K562 (cell line): ENCODE data around the gene OPRL1. TPM values are rescaled to one million over a fixed set of nuclear protein-coding genes. Genes with fewer than 3 reads are reported as not detected.

Experiments used
- ATAC-seq: fragments of 200-7000 bp; cut with Tn5 transposase; 3 replicates; pipeline ENCODE4 v1.9.1; 2020; ENCODE audit warnings: moderate library complexity
- BruUV-seq: library from RNA; stranded (reverse); fragments of 400-500 nt; replicated peaks from 2 replicates; lab custom pipeline; 2021; lab: Mats Ljungman, UMichigan
- CTCF ChIA-PET: fragments of 300-600 bp; formaldehyde crosslinking; extraction: SDS; loops from one replicate; lab custom pipeline; 2021; ENCODE audit warnings: low intra/inter-chr PET ratio; lab: Yijun Ruan, JAX
- POLR2A ChIA-PET: fragments of 300-600, 350-650 bp; sonication (Branson Sonifier 250); formaldehyde crosslinking; extraction: SDS; loops from one replicate; lab custom pipeline; 2021; ENCODE audit warnings: antibody characterized with exemption, inconsistent platforms; lab: Yijun Ruan, JAX
- DNase-seq, 4 experiments: peaks; one replicate each; pipeline versions ENCODE4 v3.0.0 to v3.0.0-alpha.2; 2011 to 2018; ENCODE audit warnings: low spot score in 3 of 4, mixed read lengths in 3 of 4; ENCODE audit errors: extremely low read depth in 1 of 4
- FAIRE-seq: peaks from 2 replicates; lab custom pipeline; 2011; peaks lifted over from hg19 to GRCh38; lab: Jason Lieb, UNC
- H2AFZ ChIP-seq: 2 replicates; pipeline ENCODE4 v1.6.0; 2011; ENCODE audit warnings: low read depth, low read length, control low read depth, inconsistent platforms
- H3K27ac ChIP-seq: fragments of 200-600 bp; 3 replicates; pipeline ENCODE4 v1.8.0; 2011; ENCODE audit warnings: low read depth, mild to moderate bottlenecking, control low read depth, inconsistent platforms, low read length, moderate library complexity, mixed read lengths; ENCODE audit errors: extremely low read depth
- H3K27me3 ChIP-seq, 2 experiments: fragments of 300-600 bp in 1 of 2; 2 replicates in 1 of 2; 3 replicates in 1 of 2; pipeline versions ENCODE4 v1.6.0 to v1.8.0; 2011; ENCODE audit warnings: inconsistent platforms in 2 of 2, low read length in 2 of 2, mild to moderate bottlenecking in 1 of 2, mixed read lengths in 1 of 2, moderate library complexity in 1 of 2; ENCODE audit not compliant: control insufficient read depth in 2 of 2, insufficient read depth in 2 of 2
- H3K36me3 ChIP-seq: fragments of 300-600 bp; 3 replicates; pipeline ENCODE4 v1.8.0; 2011; ENCODE audit warnings: mild to moderate bottlenecking, low read length, inconsistent platforms; ENCODE audit not compliant: control insufficient read depth, insufficient read depth
- H3K4me1 ChIP-seq, 2 experiments: fragments of 200-600 bp in 1 of 2; replicated peaks in 1 of 2; 2 replicates in 1 of 2; 3 replicates in 1 of 2; pipeline versions ENCODE4 v1.5.1 to v1.8.0; 2011; ENCODE audit warnings: inconsistent platforms in 2 of 2, low read length in 2 of 2, mild to moderate bottlenecking in 1 of 2, mixed read lengths in 1 of 2, moderate library complexity in 1 of 2; ENCODE audit not compliant: control insufficient read depth in 2 of 2, insufficient read depth in 2 of 2
- H3K4me2 ChIP-seq: 2 replicates; pipeline ENCODE4 v1.6.1; 2011; ENCODE audit warnings: low read length, control low read depth, inconsistent platforms, mixed read lengths; ENCODE audit not compliant: insufficient read depth
- H3K4me3 ChIP-seq: fragments of 200-600 bp; sonication (generic), shearing (Covaris generic); 2 replicates; pipeline ENCODE4 v1.5.1; 2016; ENCODE audit warnings: control low read depth, inconsistent platforms
- H3K79me2 ChIP-seq: fragments of 200-600 bp; 3 replicates; pipeline ENCODE4 v1.8.0; 2011; ENCODE audit warnings: low read length, inconsistent platforms; ENCODE audit not compliant: control insufficient read depth, insufficient read depth
- H3K9ac ChIP-seq, 2 experiments: 2 replicates each; pipeline versions ENCODE4 v1.6.0 to v1.6.1; 2011; ENCODE audit warnings: low read depth in 2 of 2, low read length in 2 of 2, control low read depth in 1 of 2, inconsistent platforms in 1 of 2, mild to moderate bottlenecking in 1 of 2, mixed read lengths in 1 of 2; ENCODE audit not compliant: insufficient read depth in 1 of 2
- H3K9me1 ChIP-seq: one replicate; pipeline ENCODE4 v1.6.0; 2011; ENCODE audit warnings: inconsistent platforms, mild to moderate bottlenecking, low read length, moderate library complexity; ENCODE audit not compliant: control insufficient read depth, insufficient read depth
- H3K9me3 ChIP-seq: replicated peaks from 2 replicates; pipeline ENCODE4 v1.5.1; 2011; ENCODE audit warnings: low read depth, low read length, inconsistent platforms; ENCODE audit not compliant: control insufficient read depth, insufficient read depth
- H4K20me1 ChIP-seq: replicated peaks from 2 replicates; pipeline ENCODE4 v1.6.1; 2011; ENCODE audit warnings: low read length, inconsistent platforms, mixed read lengths; ENCODE audit not compliant: control insufficient read depth, insufficient read depth
- MTA3 ChIP-seq: fragments of 450-650 bp; formaldehyde crosslinking; IDR thresholded peaks from 2 replicates; pipeline ENCODE4 v1.6.1; 2017; ENCODE audit warnings: mild to moderate bottlenecking, borderline replicate concordance
- NR3C1 ChIP-seq: sonication (generic); formaldehyde crosslinking; IDR thresholded peaks from 2 replicates; pipeline ENCODE4 v1.8.1; 2022; ENCODE audit warnings: missing genetic modification reagents
- PHF21A ChIP-seq: fragments of 450-650 bp; IDR thresholded peaks from 2 replicates; pipeline ENCODE4 v1.6.1; 2017; ENCODE audit warnings: low read depth, borderline replicate concordance
- POLR2G ChIP-seq: fragments of 200-400 bp; formaldehyde crosslinking; IDR thresholded peaks from 2 replicates; pipeline ENCODE4 v1.6.1; 2017; ENCODE audit warnings: low read depth, mild to moderate bottlenecking, antibody characterized with exemption, low read length, moderate library complexity
- POLR2H ChIP-seq: IDR thresholded peaks from 2 replicates; pipeline ENCODE4 v1.6.1; 2016; ENCODE audit warnings: missing genetic modification characterization, low read depth, mild to moderate bottlenecking, control low read depth, missing compliant biosample characterization, moderate library complexity
- PRMT5 ChIP-seq: sonication (generic); formaldehyde crosslinking; IDR thresholded peaks from 2 replicates; pipeline ENCODE4 v1.5.0; 2020; ENCODE audit warnings: missing genetic modification reagents
- RBM17 ChIP-seq: fragments of 200-400 bp; formaldehyde crosslinking; IDR thresholded peaks from 2 replicates; pipeline ENCODE4 v1.6.1; 2017; ENCODE audit warnings: low read depth, mild to moderate bottlenecking, low read length, borderline replicate concordance
- ZFP36 ChIP-seq: fragments of 150-350 bp; IDR thresholded peaks from 2 replicates; pipeline ENCODE4 v1.6.1; 2018; ENCODE audit warnings: low read length, low read depth; ENCODE audit not compliant: partially characterized antibody
- ZKSCAN3 ChIP-seq: fragments of 250-450 bp; sonication (Bioruptor Pico); IDR thresholded peaks from 2 replicates; pipeline ENCODE4 v1.4.0; 2020
- ZNF76 ChIP-seq: fragments of 250-450 bp; sonication (Bioruptor Pico); IDR thresholded peaks from 2 replicates; pipeline ENCODE4 v1.4.0; 2020; ENCODE audit warnings: mild to moderate bottlenecking, moderate library complexity, borderline replicate concordance
- ZNF785 ChIP-seq: fragments of 250-450 bp; sonication (Bioruptor Pico); IDR thresholded peaks from 2 replicates; pipeline ENCODE4 v1.4.0; 2020; ENCODE audit warnings: mild to moderate bottlenecking
- WGBS: fragments of 100-300 bp; shearing (Covaris generic); methylation state at CpG from one replicate; pipeline ENCODE4 v1.1.6; 2016; ENCODE audit warnings: low coverage, mixed read lengths; ENCODE audit not compliant: insufficient coverage; ENCODE audit errors: missing lambda C conversion rate; 5-methylcytosine and 5-hydroxymethylcytosine counted together
- in situ Hi-C: fragments of 300-500 bp; cut with MboI; formaldehyde crosslinking; loops from 4 replicates; pipeline ENCODE4 v1.15.0; 2018; ENCODE audit warnings: inconsistent platforms, mixed read lengths
- intact Hi-C: fragments of 100-400 bp; cut with micrococcal nuclease; formaldehyde crosslinking; loops from 2 replicates; pipeline ENCODE4 v1.14.2; 2022
- polyA plus RNA-seq, 8 experiments: library from polyadenylated mRNA; depleted of rRNA in 4 of 8; stranded (reverse) in 5 of 8; unstranded in 3 of 8; fragments of >200 nt; fragmentation: Nextera tagmentation in 2 of 8; fragmentation: Illumina TruSeq in 1 of 8; extraction: Ambion mirVana in 2 of 8; extraction: Trizol in 1 of 8; gene quantifications; 2 replicates each; pipeline versions ENCODE4 v1.2.1 to v1.2.3, GENCODE V29; 2011 to 2014; ENCODE audit warnings: inconsistent platforms in 1 of 8, missing spikeins in 1 of 8
- total RNA-seq, 7 experiments: library from RNA; depleted of rRNA in 6 of 7; stranded (reverse); fragments of >200 nt in 6 of 7; fragmentation: Illumina TruSeq in 2 of 7; extraction: Trizol in 2 of 7; gene quantifications; 2 replicates each; pipeline versions ENCODE4 v1.2.1 to v1.2.3, GENCODE V29; 2011 to 2021; ENCODE audit warnings: low replicate concordance in 1 of 7
- TF ChIP-seq, protein P1 (sequence below): sonication (generic); formaldehyde crosslinking; IDR thresholded peaks from 2 replicates; pipeline ENCODE4 v1.8.0; 2022; ENCODE audit warnings: mild to moderate bottlenecking, missing genetic modification reagents

OPRL1 gene
- total and polyA plus RNA-seq, 9 of the 15 experiments (the other 6 are each of a cell fraction or from before 2014, with no cell fraction given) = 0.06 to 0.33 (median 0.11) TPM; not detected in 2

GRCh38 chr20:64041040-64041780 is 38.7 kb upstream of the OPRL1 start:
- H3K27ac ChIP-seq = no peak overlapping the region
- BruUV-seq = no TSS peak
- CTCF ChIA-PET = no interaction called here

More at GRCh38 chr20:64041040-64041780, 38.7 kb upstream of the OPRL1 start:
- DNase-seq (no peak), FAIRE-seq (no peak), ATAC-seq (no peak)
- Histone ChIP-seq H3K9me1 (peaks cover 4% of the 10 kb centered on the region), H3K4me1 (peaks cover 49 to 86% of the 10 kb centered on the region in 2 experiments), H3K9ac (peak overlapping the region in 1 of 2 experiments; percentile 75; a peak in 2 of 4 replicates), H3K79me2 (no peaks in the 10 kb centered on the region; the same call in 2 of the 3 replicates), H3K4me2 (no peak overlapping the region), H3K9me3 (no peaks in the 10 kb centered on the region), H3K36me3 (no peaks in the 10 kb centered on the region), H3K4me3 (no peak overlapping the region), H4K20me1 (no peaks in the 10 kb centered on the region), H3K27me3 (no peaks in the 10 kb centered on the region), H2AFZ (no peak overlapping the region)
- POLR2A ChIA-PET = interaction anchor here (0.6 to 0.7 kb wide), 2 partner anchors 11 to 89 kb away, joined by 3 to 4 read pairs; no protein-coding TSS in a partner anchor
- WGBS = 77% methylated on average over 14 of the region's 15 CpGs
- TF ChIP-seq ZNF76 (CRISPR knock-in tag) = no peak
- TF ChIP-seq RBM17 = no peak
- TF ChIP-seq ZKSCAN3 (CRISPR knock-in tag) = no peak
- TF ChIP-seq ZFP36 = no peak
- TF ChIP-seq PHF21A = no peak
- no peak for TF ChIP-seq MTA3
- TF ChIP-seq, protein P1, sequence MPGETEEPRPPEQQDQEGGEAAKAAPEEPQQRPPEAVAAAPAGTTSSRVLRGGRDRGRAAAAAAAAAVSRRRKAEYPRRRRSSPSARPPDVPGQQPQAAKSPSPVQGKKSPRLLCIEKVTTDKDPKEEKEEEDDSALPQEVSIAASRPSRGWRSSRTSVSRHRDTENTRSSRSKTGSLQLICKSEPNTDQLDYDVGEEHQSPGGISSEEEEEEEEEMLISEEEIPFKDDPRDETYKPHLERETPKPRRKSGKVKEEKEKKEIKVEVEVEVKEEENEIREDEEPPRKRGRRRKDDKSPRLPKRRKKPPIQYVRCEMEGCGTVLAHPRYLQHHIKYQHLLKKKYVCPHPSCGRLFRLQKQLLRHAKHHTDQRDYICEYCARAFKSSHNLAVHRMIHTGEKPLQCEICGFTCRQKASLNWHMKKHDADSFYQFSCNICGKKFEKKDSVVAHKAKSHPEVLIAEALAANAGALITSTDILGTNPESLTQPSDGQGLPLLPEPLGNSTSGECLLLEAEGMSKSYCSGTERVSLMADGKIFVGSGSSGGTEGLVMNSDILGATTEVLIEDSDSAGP = no peak
- no peak for TF ChIP-seq ZNF785 (CRISPR knock-in tag)
- TF ChIP-seq POLR2G = no peak
- TF ChIP-seq PRMT5 (CRISPR knock-in tag) = no peak
- no peak for TF ChIP-seq POLR2H (tag)
- TF ChIP-seq NR3C1 (CRISPR knock-in tag) = no peak
- in situ Hi-C loops (no loop called here), intact Hi-C loops (no loop called here)
